GM12878 (cell line): ENCODE measurements around the gene COL18A1. TPM values are rescaled to one million over a fixed set of nuclear protein-coding genes. Genes with fewer than 3 reads are reported as not detected.

Experiments
- ATAC-seq: fragments of 200-7000 bp; cut with Tn5 transposase; 3 replicates; pipeline ENCODE4 v1.9.1; 2020; ENCODE audit warnings: mild to moderate bottlenecking, moderate library complexity
- BruUV-seq: library from RNA; stranded (reverse); fragments of 400-500 nt; replicated peaks from 2 replicates; lab custom pipeline; 2021; lab: Mats Ljungman, UMichigan
- CTCF ChIA-PET: fragments of 300-600 bp; sonication (Branson Sonifier 250); formaldehyde crosslinking; extraction: SDS; loops from one replicate; lab custom pipeline; 2021; ENCODE audit warnings: inconsistent platforms; lab: Yijun Ruan, JAX
- POLR2A ChIA-PET: fragments of 350-600 bp; formaldehyde crosslinking; extraction: SDS; loops from one replicate; lab custom pipeline; 2021; ENCODE audit warnings: inconsistent platforms; lab: Charles Lee
- RAD21 ChIA-PET: fragments of 300-600 bp; sonication (Branson Sonifier 250); formaldehyde crosslinking; loops from one replicate; lab custom pipeline; 2023; ENCODE audit warnings: antibody characterized with exemption; ENCODE audit not compliant: unreplicated experiment; lab: Charles Lee
- SMC1A ChIA-PET: fragments of 300-600 bp; sonication (Branson Sonifier 250); formaldehyde crosslinking; loops from one replicate; lab custom pipeline; 2023; ENCODE audit not compliant: unreplicated experiment, uncharacterized antibody; lab: Charles Lee
- DNase-seq: peaks from one replicate; pipeline ENCODE4 v3.0.0-alpha.2; 2011; ENCODE audit warnings: low read depth, low spot score
- FAIRE-seq: peaks from 3 replicates; lab custom pipeline; 2011; peaks lifted over from hg19 to GRCh38; lab: Jason Lieb, UNC
- H2AFZ ChIP-seq: 2 replicates; pipeline ENCODE4 v1.6.0; 2011; ENCODE audit warnings: low read depth, low read length, control low read depth; ENCODE audit not compliant: control insufficient read depth
- H3K27ac ChIP-seq: 2 replicates; pipeline ENCODE4 v1.5.1; 2011; ENCODE audit warnings: control low read depth; ENCODE audit not compliant: control insufficient read depth, insufficient read depth
- H3K27me3 ChIP-seq, 2 experiments: replicated peaks in 1 of 2; 2 replicates each; pipeline versions ENCODE4 v1.6.0 to v1.6.1; 2011; ENCODE audit warnings: low read length in 1 of 2; ENCODE audit not compliant: control insufficient read depth in 2 of 2, insufficient read depth in 2 of 2
- H3K36me3 ChIP-seq, 2 experiments: 2 replicates each; pipeline ENCODE4 v1.5.1; 2011; ENCODE audit warnings: low read length in 1 of 2; ENCODE audit not compliant: control insufficient read depth in 2 of 2, insufficient read depth in 2 of 2
- H3K4me1 ChIP-seq: 2 replicates; pipeline ENCODE4 v1.6.1; 2011; ENCODE audit warnings: mild to moderate bottlenecking, low read length, moderate library complexity, mixed read lengths; ENCODE audit not compliant: control insufficient read depth, insufficient read depth
- H3K4me2 ChIP-seq: 2 replicates; pipeline ENCODE4 v1.6.0; 2011; ENCODE audit warnings: control low read depth; ENCODE audit not compliant: control insufficient read depth, insufficient read depth
- H3K4me3 ChIP-seq: fragments of 200-600 bp; sonication (generic); 2 replicates; pipeline ENCODE4 v1.5.1; 2016
- H3K79me2 ChIP-seq: 2 replicates; pipeline ENCODE4 v1.6.0; 2011; ENCODE audit warnings: low read length; ENCODE audit not compliant: control insufficient read depth, insufficient read depth
- H3K9ac ChIP-seq: 2 replicates; pipeline ENCODE4 v1.8.0; 2011; ENCODE audit warnings: low read length, control low read depth, mixed read lengths; ENCODE audit not compliant: control insufficient read depth, insufficient read depth
- H3K9me3 ChIP-seq: replicated peaks from 3 replicates; pipeline ENCODE4 v1.5.1; 2011; ENCODE audit warnings: mild to moderate bottlenecking, low read length; ENCODE audit not compliant: control insufficient read depth, insufficient read depth
- H4K20me1 ChIP-seq: 2 replicates; pipeline ENCODE4 v1.6.0; 2011; ENCODE audit not compliant: control insufficient read depth, insufficient read depth
- ATF7 ChIP-seq: fragments of 450-650 bp; IDR thresholded peaks from 2 replicates; pipeline ENCODE4 v1.6.1; 2016; ENCODE audit warnings: low read depth, mild to moderate bottlenecking
- ETV6 ChIP-seq, 2 experiments: fragments of 450-650 bp in 1 of 2; IDR thresholded peaks in 1 of 2; conservative IDR thresholded peaks in 1 of 2; 2 replicates each; pipeline ENCODE4 v1.6.1; 2014; ENCODE audit warnings: antibody characterized with exemption in 1 of 2, borderline replicate concordance in 1 of 2, low read depth in 1 of 2, mild to moderate bottlenecking in 1 of 2, moderate library complexity in 1 of 2
- HDAC6 ChIP-seq: fragments of 200-600 bp; sonication (generic); IDR thresholded peaks from one replicate; pipeline ENCODE4 v1.8.0; 2017; ENCODE audit warnings: antibody characterized with exemption; ENCODE audit not compliant: unreplicated experiment
- JUNB ChIP-seq: IDR thresholded peaks from 2 replicates; pipeline ENCODE4 v1.6.1; 2016; ENCODE audit warnings: antibody characterized with exemption, mild to moderate bottlenecking
- JUND ChIP-seq: IDR thresholded peaks from 2 replicates; pipeline ENCODE4 v1.6.1; 2012; ENCODE audit warnings: low read depth, mild to moderate bottlenecking, low read length, improper control_type of control experiment, moderate library complexity
- NRF1 ChIP-seq: conservative IDR thresholded peaks from 2 replicates; pipeline ENCODE4 v1.6.1; 2011; ENCODE audit warnings: mild to moderate bottlenecking, low read depth, low read length, improper control_type of control experiment
- PML ChIP-seq: IDR thresholded peaks from 2 replicates; pipeline ENCODE4 v1.6.1; 2012; ENCODE audit warnings: low read length, inconsistent platforms
- POU2F2 ChIP-seq: IDR thresholded peaks from 3 replicates; pipeline ENCODE4 v1.6.1; 2011; ENCODE audit warnings: low read depth, mild to moderate bottlenecking, low read length, borderline replicate concordance
- RAD51 ChIP-seq: fragments of 450-650 bp; IDR thresholded peaks from 2 replicates; pipeline ENCODE4 v1.6.1; 2016; ENCODE audit warnings: moderate library complexity, mild to moderate bottlenecking, inconsistent platforms
- RFX5 ChIP-seq: IDR thresholded peaks from 2 replicates; pipeline ENCODE4 v1.6.1; 2011; ENCODE audit warnings: low read depth, low read length, improper control_type of control experiment
- SMC3 ChIP-seq: IDR thresholded peaks from 2 replicates; pipeline ENCODE4 v1.6.1; 2011; ENCODE audit warnings: low read length, improper control_type of control experiment, borderline replicate concordance
- SREBF1 ChIP-seq: IDR thresholded peaks from 2 replicates; pipeline ENCODE4 v1.6.1; 2012; ENCODE audit warnings: mild to moderate bottlenecking, low read length
- WGBS: methylation state at CpG from one replicate; pipeline ENCODE4 v1.1.6; 2016; ENCODE audit warnings: low lambda C conversion rate; ENCODE audit not compliant: insufficient replicate concordance, insufficient coverage; ENCODE audit errors: missing lambda C conversion rate; 5-methylcytosine and 5-hydroxymethylcytosine counted together
- in situ Hi-C: fragments of 300-500 bp; cut with MboI; formaldehyde crosslinking; loops from 9 replicates; pipeline ENCODE4 v1.14.3; 2018; ENCODE audit warnings: mixed read lengths
- intact Hi-C: fragments of 100-400 bp; cut with micrococcal nuclease; formaldehyde crosslinking; loops from one replicate; pipeline ENCODE4 v1.14.2; 2022; ENCODE audit not compliant: unreplicated experiment
- polyA plus RNA-seq, 11 experiments: library from polyadenylated mRNA; depleted of rRNA in 4 of 11; unstranded in 6 of 11; stranded (reverse) in 5 of 11; fragments of >200 nt; fragmentation: Nextera tagmentation in 4 of 11; fragmentation: Illumina TruSeq in 1 of 11; extraction: Ambion mirVana in 4 of 11; extraction: Trizol in 1 of 11; gene quantifications; 1 replicate in 1 of 11; 2 replicates in 10 of 11; pipeline versions ENCODE4 v1.2.1 to v1.2.3, GENCODE V29; 2011 to 2016; ENCODE audit warnings: inconsistent platforms in 2 of 11, missing spikeins in 2 of 11, low read depth in 1 of 11
- total RNA-seq, 4 experiments: library from RNA; depleted of rRNA in 3 of 4; stranded (reverse); fragments of >200 nt in 3 of 4; fragmentation: Illumina TruSeq in 1 of 4; extraction: Trizol in 1 of 4; gene quantifications; 2 replicates each; pipeline versions ENCODE4 v1.2.1 to v1.2.3, GENCODE V29; 2013 to 2021
- TF ChIP-seq, protein P1 (sequence below): IDR thresholded peaks from 2 replicates; pipeline ENCODE4 v1.6.1; 2012; ENCODE audit warnings: low read depth, low read length, improper control_type of control experiment

The COL18A1 gene
- total and polyA plus RNA-seq, 10 of the 15 experiments (the other 5 are each of a cell fraction or from before 2014, with no cell fraction given): under 0.01 to 0.49 (median 0.09) TPM; not detected in 3

DNA sequence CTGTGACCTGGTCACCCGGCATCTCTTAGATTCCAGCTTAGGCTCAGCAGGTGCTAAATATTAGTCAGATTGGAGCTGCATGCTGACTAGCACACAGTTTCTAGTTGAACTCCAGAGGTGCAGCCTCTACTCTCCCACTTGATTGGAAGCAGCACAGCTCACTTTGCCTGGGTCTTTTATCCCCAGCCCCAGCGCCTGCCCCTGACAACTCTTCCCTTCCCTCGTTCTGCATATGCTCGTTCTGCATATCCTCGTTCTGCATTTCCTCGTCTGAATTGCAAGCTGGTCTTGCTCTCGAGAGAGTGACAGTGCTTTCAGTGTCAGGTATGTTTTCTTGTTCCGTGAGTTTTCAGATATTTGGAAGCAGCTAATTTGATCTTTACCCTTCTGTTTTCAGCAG lies 11.7 kb downstream of the COL18A1 start:
- BruUV-seq: no TSS peak
- Histone ChIP-seq H3K27ac (no peak overlapping the region), H3K9ac (no peak overlapping the region), H3K4me2 (no peak overlapping the region), H3K27me3 (peaks cover 0 to 2% of the 10 kb centered on the region in 2 experiments; a peak in 2 of 4 replicates), H3K9me3 (no peaks in the 10 kb centered on the region), H3K36me3 (no peaks in the 10 kb centered on the region), H3K4me1 (no peaks in the 10 kb centered on the region), H4K20me1 (no peaks in the 10 kb centered on the region), H2AFZ (no peak overlapping the region), H3K4me3 (no peak overlapping the region), H3K79me2 (no peaks in the 10 kb centered on the region)
- in situ Hi-C loops (no loop called here), intact Hi-C loops (no loop called here)
- TF ChIP-seq NRF1: no peak
- TF ChIP-seq PML: no peak
- TF ChIP-seq SREBF1: no peak
- no peak for TF ChIP-seq JUNB
- no peak for TF ChIP-seq RFX5
- TF ChIP-seq ATF7: no peak
- TF ChIP-seq, protein P1, sequence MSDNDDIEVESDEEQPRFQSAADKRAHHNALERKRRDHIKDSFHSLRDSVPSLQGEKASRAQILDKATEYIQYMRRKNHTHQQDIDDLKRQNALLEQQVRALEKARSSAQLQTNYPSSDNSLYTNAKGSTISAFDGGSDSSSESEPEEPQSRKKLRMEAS: no peak
- TF ChIP-seq SMC3: no peak
- TF ChIP-seq HDAC6: no peak
- TF ChIP-seq RAD51: no peak
- no peak for TF ChIP-seq ETV6 (conservative IDR thresholded peaks at IDR 0.05 in 1 of 2, IDR thresholded peaks at IDR 0.05 in 1 of 2; ENCODE audit: borderline replicate concordance in 1 of 2, low read depth in 1 of 2)
- no peak for TF ChIP-seq POU2F2
- TF ChIP-seq JUND: no peak
- FAIRE-seq (no peak), DNase-seq (no peak), ATAC-seq (no peak)
- ChIA-PET CTCF (no interaction called here), RAD21 (no interaction called here), POLR2A (no interaction called here), SMC1A (no interaction called here)
- WGBS: 26% methylated on average over 8 of the region's 8 CpGs
